A549 treated with RU486 at 1 μM for 4 hours (cell line): Measurements from ENCODE around the gene CDY2B. TPM values are rescaled to one million over a fixed set of nuclear protein-coding genes. Genes with fewer than 3 reads are reported as not detected.

Experiments used
- total RNA-seq: library from RNA; stranded (reverse); fragments of 200-300 nt; extraction: Qiagen RNA extraction; gene quantifications from 5 replicates; pipeline ENCODE4 v1.2.3, GENCODE V29; 2022; ENCODE audit warnings: low read depth

The CDY2B gene, protein sequence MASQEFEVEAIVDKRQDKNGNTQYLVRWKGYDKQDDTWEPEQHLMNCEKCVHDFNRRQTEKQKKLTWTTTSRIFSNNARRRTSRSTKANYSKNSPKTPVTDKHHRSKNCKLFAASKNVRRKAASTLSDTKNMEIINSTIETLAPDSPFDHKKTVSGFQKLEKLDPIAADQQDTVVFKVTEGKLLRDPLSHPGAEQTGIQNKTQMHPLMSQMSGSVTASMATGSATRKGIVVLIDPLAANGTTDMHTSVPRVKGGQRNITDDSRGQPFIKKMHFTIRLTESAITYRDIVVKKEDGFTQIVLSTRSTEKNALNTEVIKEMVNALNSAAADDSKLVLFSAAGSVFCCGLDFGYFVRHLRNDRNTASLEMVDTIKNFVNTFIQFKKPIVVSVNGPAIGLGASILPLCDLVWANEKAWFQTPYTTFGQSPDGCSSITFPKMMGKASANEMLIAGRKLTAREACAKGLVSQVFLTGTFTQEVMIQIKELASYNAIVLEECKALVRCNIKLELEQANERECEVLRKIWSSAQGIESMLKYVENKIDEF
- not detected in 5 replicates for total RNA-seq

DNA sequence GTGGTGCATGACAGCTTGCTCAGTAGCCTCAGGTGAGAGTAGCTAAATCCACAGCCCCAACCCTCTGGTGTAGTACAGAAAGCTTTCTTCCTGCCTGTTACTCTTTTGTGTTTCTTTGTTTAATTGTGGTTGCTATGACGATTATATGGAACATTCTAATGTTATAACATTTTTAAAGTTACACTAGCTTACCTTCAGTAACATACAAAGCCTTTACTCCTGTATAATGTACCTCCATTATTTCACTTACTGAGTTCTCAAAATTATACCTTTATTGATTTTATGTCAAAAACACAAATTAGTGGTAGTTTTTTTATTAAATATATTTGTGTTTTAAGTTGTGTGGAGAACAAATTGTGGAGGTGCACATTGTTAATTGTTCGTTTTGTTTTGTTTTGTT lies at the start of gene CDY2B:
CDY2B (minus strand) TSS at position 101 of the 400 bp plus-strand sequence. CDS start 328 bp downstream, outside the sequence.

Other genes with a start within 250 kb of the CDY2B start
- not detected in 5 replicates for gene CDY2A, start 145.6 kb upstream of the CDY2B start, total RNA-seq